Measurements from ENCODE around the gene ALKAL2.
"Not testable (repeated sequence)": the region's sequence is repeated elsewhere in the genome, so short reads cannot be mapped to it uniquely, and the experiment has no call there.

ALKAL2 gene

DNA sequence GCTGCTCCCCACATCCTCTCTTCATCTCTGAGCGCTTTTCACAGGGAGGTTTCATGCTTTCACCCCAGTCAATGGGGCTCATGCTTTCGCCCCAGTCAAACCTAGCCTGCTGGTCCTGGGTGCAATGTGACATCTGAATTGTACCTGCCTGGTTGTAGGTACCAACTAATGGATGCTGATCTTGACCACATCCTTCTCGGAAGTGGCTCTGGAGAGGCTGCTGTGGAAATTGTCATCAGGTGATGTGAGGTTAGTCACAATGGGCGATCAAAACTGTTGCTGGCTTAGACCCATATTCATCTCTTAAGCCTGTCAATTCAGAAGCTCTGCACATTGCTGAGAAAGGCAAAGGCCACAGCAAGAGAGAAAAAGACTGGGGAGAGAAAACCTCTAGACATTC is 32.7 kb upstream of the ALKAL2 start:
- TF ChIP-seq, protein P1, sequence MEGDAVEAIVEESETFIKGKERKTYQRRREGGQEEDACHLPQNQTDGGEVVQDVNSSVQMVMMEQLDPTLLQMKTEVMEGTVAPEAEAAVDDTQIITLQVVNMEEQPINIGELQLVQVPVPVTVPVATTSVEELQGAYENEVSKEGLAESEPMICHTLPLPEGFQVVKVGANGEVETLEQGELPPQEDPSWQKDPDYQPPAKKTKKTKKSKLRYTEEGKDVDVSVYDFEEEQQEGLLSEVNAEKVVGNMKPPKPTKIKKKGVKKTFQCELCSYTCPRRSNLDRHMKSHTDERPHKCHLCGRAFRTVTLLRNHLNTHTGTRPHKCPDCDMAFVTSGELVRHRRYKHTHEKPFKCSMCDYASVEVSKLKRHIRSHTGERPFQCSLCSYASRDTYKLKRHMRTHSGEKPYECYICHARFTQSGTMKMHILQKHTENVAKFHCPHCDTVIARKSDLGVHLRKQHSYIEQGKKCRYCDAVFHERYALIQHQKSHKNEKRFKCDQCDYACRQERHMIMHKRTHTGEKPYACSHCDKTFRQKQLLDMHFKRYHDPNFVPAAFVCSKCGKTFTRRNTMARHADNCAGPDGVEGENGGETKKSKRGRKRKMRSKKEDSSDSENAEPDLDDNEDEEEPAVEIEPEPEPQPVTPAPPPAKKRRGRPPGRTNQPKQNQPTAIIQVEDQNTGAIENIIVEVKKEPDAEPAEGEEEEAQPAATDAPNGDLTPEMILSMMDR (IDR thresholded peaks at IDR 0.05; ENCODE audit: insufficient read depth, low read length, poor library complexity, severe bottlenecking), result no peak
- no peak for TF ChIP-seq EZH2phosphoT487 (conservative IDR thresholded peaks at IDR 0.05; ENCODE audit: low read length)
- Histone ChIP-seq H3K4me3 (ENCODE audit: insufficient read depth, low read length, poor library complexity, severe bottlenecking) (no peak overlapping the region), H2AFZ (ENCODE audit: low read depth, low read length, severe bottlenecking) (no peak overlapping the region), H3K9ac (ENCODE audit: low read length) (no peak overlapping the region), H3K9me2 (replicated peaks; ENCODE audit: insufficient read depth, low read length) (no peaks in the 10 kb centered on the region), H3K4me2 (ENCODE audit: low read depth, low read length, poor library complexity, severe bottlenecking) (no peak overlapping the region), H3K27me3 (ENCODE audit: low read length) (no peaks in the 10 kb centered on the region), H3K9me3 (ENCODE audit: insufficient read depth, low read length) (no peaks in the 10 kb centered on the region), H3F3A (ENCODE audit: insufficient read depth) (no peaks in the 10 kb centered on the region), H3K27ac (ENCODE audit: low read depth, low read length) (no peak overlapping the region), H3K36me3 (ENCODE audit: low read length) (no peaks in the 10 kb centered on the region), H4K20me1 (ENCODE audit: low read depth, low read length) (no peaks in the 10 kb centered on the region), H3K79me2 (ENCODE audit: insufficient read depth, low read length) (no peaks in the 10 kb centered on the region)

- H3K9me2 ChIP-seq (replicated peaks; ENCODE audit: insufficient read depth, low read length), result no peaks in the 10 kb centered on the region
- no peaks in the 10 kb centered on the region for H3K36me3 ChIP-seq (ENCODE audit: low read length)
- H3K27me3 ChIP-seq (ENCODE audit: low read length), result no peaks in the 10 kb centered on the region
- no peaks in the 10 kb centered on the region for H4K20me1 ChIP-seq (ENCODE audit: low read depth, low read length)
- no peak overlapping the region for H3K9ac ChIP-seq (ENCODE audit: low read length)
- no peaks in the 10 kb centered on the region for H3F3A ChIP-seq (ENCODE audit: insufficient read depth)
- no peak overlapping the region for H2AFZ ChIP-seq (ENCODE audit: low read depth, low read length, severe bottlenecking)
- no peaks in the 10 kb centered on the region for H3K9me3 ChIP-seq (ENCODE audit: insufficient read depth, low read length)
- H3K4me2 ChIP-seq (ENCODE audit: low read depth, low read length, poor library complexity, severe bottlenecking), result no peak overlapping the region
- no peak overlapping the region for H3K27ac ChIP-seq (ENCODE audit: low read depth, low read length)
- no peak overlapping the region for H3K4me3 ChIP-seq (ENCODE audit: insufficient read depth, low read length, poor library complexity, severe bottlenecking)
- H3K79me2 ChIP-seq (ENCODE audit: insufficient read depth, low read length), result no peaks in the 10 kb centered on the region
- TF ChIP-seq EZH2phosphoT487 (conservative IDR thresholded peaks at IDR 0.05; ENCODE audit: low read length), result no peak
These were observed 31.2 kb upstream of the ALKAL2 start for GRCh38 chr2:319059-319600.

DNA sequence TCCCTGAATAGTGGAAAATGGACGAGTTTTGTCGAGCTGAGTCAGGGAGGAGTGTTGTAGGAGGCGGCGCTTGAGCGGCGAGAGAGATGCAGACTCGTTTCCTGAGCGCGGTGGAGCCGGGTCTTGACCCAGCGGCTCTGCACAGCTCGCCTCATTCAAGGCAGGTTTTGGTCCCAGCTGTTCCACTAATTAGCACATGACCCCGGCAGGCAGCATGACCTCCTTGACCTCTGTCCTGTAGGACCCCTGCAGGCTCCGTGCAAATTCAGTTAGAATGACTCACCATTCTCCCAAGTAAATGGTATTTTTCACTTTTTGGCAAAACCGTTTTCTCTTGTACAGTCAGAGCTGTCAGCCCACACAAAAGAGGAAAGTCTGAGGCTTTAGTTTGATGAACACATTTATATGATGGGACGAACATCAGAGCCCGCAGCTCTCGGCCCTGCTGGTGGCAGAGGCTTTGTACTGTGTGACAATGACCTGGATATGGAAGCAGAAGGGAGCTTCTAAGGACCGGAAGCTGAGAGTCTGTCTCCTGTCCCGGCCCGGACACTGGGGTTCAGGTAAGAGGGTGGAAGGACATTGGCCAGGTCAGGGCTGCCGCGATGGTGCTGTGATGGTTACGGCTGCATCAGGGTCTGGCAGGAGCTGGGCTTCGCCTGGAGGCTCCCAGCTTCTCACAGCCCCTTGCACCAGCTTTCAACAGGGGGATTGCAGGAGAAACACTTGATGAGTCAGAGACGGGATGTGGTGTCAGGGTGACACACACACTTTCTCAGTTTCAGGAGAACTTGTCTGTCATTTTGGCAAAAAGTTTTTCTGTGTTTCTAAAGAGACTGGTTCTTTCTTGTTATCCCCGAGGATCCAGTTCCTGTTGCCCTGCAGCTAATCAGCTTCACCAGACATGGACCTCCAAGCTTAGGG is 29.9 kb upstream of the ALKAL2 start:
- TF ChIP-seq, protein P1 (IDR thresholded peaks at IDR 0.05; ENCODE audit: insufficient read depth, low read length, poor library complexity, severe bottlenecking), result no peak
- no peak for TF ChIP-seq EZH2phosphoT487 (conservative IDR thresholded peaks at IDR 0.05; ENCODE audit: low read length)
- Histone ChIP-seq H3K9ac (ENCODE audit: low read length) (no peak overlapping the region), H3F3A (ENCODE audit: insufficient read depth) (no peaks in the 10 kb centered on the region), H2AFZ (ENCODE audit: low read depth, low read length, severe bottlenecking) (no peak overlapping the region), H3K4me2 (ENCODE audit: low read depth, low read length, poor library complexity, severe bottlenecking) (no peak overlapping the region), H3K9me2 (replicated peaks; ENCODE audit: insufficient read depth, low read length) (no peaks in the 10 kb centered on the region), H3K4me3 (ENCODE audit: insufficient read depth, low read length, poor library complexity, severe bottlenecking) (no peak overlapping the region), H3K9me3 (ENCODE audit: insufficient read depth, low read length) (no peaks in the 10 kb centered on the region), H4K20me1 (ENCODE audit: low read depth, low read length) (no peaks in the 10 kb centered on the region), H3K36me3 (ENCODE audit: low read length) (no peaks in the 10 kb centered on the region), H3K27ac (ENCODE audit: low read depth, low read length) (no peak overlapping the region), H3K27me3 (ENCODE audit: low read length) (no peaks in the 10 kb centered on the region), H3K79me2 (ENCODE audit: insufficient read depth, low read length) (no peaks in the 10 kb centered on the region)

GRCh38 chr2:316381-316780 is 28.5 kb upstream of the ALKAL2 start:
- no peak for TF ChIP-seq EZH2phosphoT487 (conservative IDR thresholded peaks at IDR 0.05; ENCODE audit: low read length)
- TF ChIP-seq, protein P1 (IDR thresholded peaks at IDR 0.05; ENCODE audit: insufficient read depth, low read length, poor library complexity, severe bottlenecking), result no peak
- no peaks in the 10 kb centered on the region for H3K79me2 ChIP-seq (ENCODE audit: insufficient read depth, low read length)
- no peaks in the 10 kb centered on the region for H3K27me3 ChIP-seq (ENCODE audit: low read length)

DNA sequence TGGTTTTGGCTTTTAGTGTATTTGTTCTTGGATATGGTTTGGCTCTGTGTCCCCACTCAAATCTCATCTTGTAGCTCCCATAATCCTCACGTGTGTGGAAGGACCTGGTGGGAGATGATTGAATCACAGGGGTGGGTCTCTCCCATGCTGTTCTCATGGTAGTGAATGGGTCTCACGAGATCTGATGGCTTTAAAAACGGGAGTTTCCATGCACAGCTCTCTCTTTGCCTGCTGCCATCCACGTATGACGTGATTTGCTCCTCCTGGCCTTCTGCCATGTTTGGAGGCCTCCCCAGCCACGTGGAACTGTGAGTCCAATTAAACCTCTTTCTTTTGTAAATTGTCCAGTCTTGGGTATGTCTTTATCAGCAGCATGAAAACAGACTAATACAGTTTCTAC is 28.0 kb upstream of the ALKAL2 start:
- H4K20me1 ChIP-seq (ENCODE audit: low read depth, low read length); H3K36me3 ChIP-seq (ENCODE audit: low read length); H3K9me3 ChIP-seq (ENCODE audit: insufficient read depth, low read length); H3K27me3 ChIP-seq (ENCODE audit: low read length); H3K9me2 ChIP-seq (replicated peaks; ENCODE audit: insufficient read depth, low read length); H3F3A ChIP-seq (ENCODE audit: insufficient read depth); H3K27ac ChIP-seq (ENCODE audit: low read depth, low read length); H2AFZ ChIP-seq (ENCODE audit: low read depth, low read length, severe bottlenecking); H3K4me2 ChIP-seq (ENCODE audit: low read depth, low read length, poor library complexity, severe bottlenecking); H3K79me2 ChIP-seq (ENCODE audit: insufficient read depth, low read length); H3K4me3 ChIP-seq (ENCODE audit: insufficient read depth, low read length, poor library complexity, severe bottlenecking); H3K9ac ChIP-seq (ENCODE audit: low read length): not testable (repeated sequence)

More at GRCh38 chr2:316381-316780, 28.5 kb upstream of the ALKAL2 start:
- H3F3A ChIP-seq (ENCODE audit: insufficient read depth), result no peaks in the 10 kb centered on the region
- H4K20me1 ChIP-seq (ENCODE audit: low read depth, low read length), result no peaks in the 10 kb centered on the region
- H2AFZ ChIP-seq (ENCODE audit: low read depth, low read length, severe bottlenecking), result no peak overlapping the region
- no peaks in the 10 kb centered on the region for H3K36me3 ChIP-seq (ENCODE audit: low read length)
- no peak overlapping the region for H3K9ac ChIP-seq (ENCODE audit: low read length)
- no peaks in the 10 kb centered on the region for H3K9me3 ChIP-seq (ENCODE audit: insufficient read depth, low read length)
- no peak overlapping the region for H3K27ac ChIP-seq (ENCODE audit: low read depth, low read length)
- no peak overlapping the region for H3K4me3 ChIP-seq (ENCODE audit: insufficient read depth, low read length, poor library complexity, severe bottlenecking)
- H3K4me2 ChIP-seq (ENCODE audit: low read depth, low read length, poor library complexity, severe bottlenecking), result no peak overlapping the region
- H3K9me2 ChIP-seq (replicated peaks; ENCODE audit: insufficient read depth, low read length), result no peaks in the 10 kb centered on the region

Measured in SU-DHL-6 (cell line).